GM21825 (cell line): ENCODE data around the gene SENP1.
A peak's percentile ranks its signal among the peaks of the same experiment; 100 is the strongest.
"Not testable (repeated sequence)": the region's sequence is repeated elsewhere in the genome, so short reads cannot be mapped to it uniquely, and the experiment has no call there.

Experiments used
- ATAC-seq: cut with Tn5 transposase; IDR thresholded peaks from one replicate; pipeline ENCODE4 v1.9.1; 2021; ENCODE audit warnings: mild to moderate bottlenecking, moderate library complexity; ENCODE audit not compliant: unreplicated experiment

SENP1 gene

DNA sequence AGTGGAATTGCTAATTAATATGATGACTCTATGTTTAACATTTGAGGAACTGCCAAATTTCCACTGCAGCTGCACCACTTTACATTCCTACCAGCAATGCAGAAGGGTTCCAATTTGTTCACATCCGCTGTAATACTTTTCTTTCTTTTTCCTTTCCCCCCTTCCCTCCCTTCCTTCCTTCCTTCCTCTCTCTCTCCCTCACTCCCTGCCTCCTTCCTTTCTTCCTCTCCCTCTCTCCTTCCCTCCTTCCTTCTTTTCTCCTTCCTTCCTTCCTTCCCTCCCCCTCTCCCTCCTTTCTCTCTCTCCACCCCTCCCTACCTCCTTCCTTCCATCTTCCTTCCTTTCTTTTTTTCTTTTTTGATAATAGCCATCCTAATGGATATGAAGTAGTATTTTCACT, 10.1 kb upstream of the SENP1 start:
- ATAC-seq: no peak

DNA sequence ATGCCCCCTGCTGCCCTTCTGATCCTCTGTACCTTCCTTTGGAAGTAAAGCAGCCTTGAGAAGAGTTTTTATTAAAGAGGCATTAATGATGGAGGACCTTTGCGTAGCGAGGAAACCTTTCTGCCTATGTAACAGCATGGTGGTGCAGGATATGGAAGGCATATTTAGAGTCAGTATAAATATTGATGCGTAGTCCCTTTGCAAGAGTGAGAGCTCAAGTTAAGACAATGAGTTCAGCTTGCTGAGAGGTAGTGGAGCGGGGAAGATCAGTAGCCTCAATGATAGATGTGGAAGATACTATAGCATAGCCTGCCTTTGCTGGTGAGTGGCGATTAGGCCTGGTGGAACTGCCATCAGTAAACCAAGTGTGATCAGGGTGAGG, 5.4 kb upstream of the SENP1 start:
- ATAC-seq: not testable (repeated sequence)

DNA sequence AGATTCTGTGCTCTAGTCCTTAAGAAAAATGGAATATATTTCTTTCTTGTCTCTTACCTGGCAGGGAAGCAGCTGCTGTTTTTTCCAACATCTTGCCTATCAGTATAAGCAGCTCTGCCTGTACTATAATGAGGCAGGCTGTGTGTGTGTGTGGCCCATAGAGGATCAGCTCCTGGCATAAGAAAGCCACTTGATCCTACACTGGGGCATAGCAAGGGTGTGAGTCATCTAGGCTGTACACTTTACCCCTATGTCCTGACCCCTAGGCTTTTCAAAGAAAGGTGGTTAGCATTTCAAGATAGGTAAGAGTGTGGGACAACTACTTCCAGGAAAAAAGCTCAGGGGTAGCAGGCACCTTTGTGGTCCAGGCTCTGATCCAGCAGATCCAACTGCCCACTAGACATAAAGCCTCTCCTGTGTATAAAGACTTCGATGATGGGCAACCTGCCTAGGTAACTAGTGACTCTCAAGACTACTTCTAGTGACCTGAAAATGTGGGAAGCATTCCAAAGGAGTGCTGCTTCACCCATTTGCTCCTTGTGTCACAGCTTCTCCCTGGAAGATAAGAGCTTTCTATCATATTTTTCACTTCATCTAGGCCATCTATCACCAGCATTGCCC, 4.9 kb upstream of the SENP1 start:
- no peak for ATAC-seq

DNA sequence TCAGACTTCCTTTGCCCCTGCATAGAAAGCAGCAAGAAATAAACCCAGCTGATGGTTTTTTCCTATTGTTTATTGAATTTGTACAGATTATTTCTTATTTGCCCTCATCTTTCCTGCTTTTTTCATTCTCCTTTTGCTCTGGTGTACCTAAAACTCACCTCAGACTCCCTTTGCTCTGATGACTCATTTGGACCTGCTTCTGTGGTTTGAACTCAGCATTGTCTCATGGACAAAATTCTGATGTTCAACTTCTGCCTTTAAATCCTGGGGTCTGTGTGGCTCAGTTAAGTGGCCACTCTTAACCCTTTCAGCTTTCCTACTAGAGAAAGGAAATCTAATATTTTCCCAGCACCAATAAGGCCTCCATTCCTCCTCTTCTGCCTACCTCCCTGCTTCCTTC, 3.5 kb upstream of the SENP1 start:
- ATAC-seq: no peak

DNA sequence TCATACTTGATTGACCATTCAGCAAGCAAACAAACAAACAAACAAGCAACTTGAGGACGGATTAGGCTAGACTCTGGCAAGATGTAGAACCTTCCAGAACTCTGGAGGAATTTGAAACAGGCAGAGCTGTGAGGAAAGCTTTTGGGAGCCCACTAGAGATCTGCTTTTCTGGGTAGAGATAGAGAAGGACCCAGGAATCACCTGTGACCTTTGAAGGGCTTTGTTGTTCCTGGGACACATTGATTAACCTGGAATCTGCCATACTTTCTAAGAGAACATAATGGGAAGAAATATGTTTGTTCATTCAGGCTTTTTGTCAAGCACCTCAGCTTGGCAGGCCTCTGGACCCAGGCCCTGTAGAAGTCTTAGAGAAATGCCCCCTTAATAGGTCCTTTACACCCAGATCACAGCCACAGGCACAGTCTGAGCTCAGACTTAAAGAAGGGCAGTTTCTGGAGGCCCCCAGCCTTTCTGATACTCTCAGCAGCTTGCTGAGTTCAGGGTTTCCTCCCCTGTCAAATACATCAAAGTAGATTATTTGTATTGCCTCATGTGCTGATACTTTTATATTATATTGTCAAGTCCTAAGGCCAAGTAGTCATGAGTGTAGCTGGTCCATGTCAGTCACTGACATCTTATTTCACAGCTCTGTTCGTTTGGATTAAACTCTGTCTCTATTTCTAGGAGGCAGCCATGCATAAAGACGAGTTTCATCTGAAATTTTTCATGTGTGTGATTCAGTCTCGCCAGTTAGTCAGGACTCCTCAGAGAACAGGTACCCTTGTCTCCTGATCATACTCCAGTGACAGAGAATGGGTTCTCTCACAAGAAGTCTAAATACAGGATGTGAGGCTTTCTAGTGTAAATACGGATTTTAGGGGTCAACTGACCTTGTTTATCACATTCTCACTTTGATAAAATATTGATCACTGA, 1.1 kb upstream of the SENP1 start:
- no peak for ATAC-seq

DNA sequence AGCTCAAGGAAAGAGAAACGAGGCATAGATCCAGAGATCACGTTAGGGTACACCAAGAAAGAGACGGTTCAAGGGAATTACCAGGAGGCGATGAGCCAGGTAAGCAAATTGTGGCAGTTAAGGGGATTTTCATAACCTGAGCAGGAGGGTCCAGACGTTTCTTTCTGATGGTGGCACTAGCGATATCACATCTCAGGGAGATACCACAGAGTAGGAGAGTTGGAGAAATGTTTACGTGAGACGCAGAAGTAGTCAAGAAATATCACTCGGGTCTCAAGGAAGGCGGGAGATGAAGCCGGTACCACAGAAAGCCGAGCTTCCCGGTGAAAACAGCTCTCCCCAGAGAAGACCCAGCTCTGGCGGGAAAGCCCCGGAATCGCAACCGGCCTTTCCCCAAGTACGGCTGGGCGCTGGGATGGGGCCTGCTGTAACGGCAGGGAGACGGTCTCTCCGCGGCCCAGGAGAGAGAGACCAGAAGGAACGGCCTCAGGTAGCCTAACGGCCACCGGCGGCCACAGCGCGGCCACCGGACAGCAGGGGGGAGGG, 485 bp downstream of the SENP1 start:
- peak; percentile 28 for ATAC-seq

DNA sequence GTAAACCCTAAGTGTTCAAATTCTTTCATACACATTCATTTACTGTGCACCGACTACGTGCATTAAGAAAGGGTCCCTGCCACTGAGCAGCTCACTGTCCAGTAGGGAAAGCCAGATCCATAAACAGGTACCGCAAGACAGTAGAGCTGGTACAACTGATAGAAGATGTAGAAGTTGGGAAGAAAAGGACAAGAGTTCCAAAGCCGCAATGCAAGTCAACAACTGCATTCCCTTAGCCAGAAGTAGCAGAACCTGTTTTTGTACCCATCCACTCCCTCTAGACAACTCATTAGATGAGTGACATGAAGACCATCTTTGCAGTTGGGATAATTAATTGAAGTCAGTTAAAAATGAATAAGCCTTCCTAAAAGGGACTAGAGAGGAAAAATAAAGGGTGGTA, 1.3 kb downstream of the SENP1 start:
- no peak for ATAC-seq

DNA sequence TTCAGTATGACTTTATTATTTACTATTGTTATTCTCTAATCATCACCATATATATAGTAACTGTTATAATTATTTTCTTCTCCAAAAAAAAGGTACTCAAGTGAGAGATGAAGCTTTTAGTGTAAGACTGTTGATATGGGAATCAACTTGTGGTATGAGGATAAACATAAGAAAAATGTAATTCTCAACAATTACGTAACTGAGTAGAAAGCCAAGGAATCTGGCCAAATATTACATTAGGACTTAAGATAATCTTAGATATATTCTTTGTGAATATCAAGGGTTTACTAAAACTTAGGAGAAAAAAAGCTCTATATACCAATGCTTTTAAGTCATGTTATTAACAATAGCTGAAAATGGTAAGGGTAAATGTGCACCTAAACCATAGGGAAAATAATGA, 13.3 kb downstream of the SENP1 start:
- no peak for ATAC-seq

DNA sequence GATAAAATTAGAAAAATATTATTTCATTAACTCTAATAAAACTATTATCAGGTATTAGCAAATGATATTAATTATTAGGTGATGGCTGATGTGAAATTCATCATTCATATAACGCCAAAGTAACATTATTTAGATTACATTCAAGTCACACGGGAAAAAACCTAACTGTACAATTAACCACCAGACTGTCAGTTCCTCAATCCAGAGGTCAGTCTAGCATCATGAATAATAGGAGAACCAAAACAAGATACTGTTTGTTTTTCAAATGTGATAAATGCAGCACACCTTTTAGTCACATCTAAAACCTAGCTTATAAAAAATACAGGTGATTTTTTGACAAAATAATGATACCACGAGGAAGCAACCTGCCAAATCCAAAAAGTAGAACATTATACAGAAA, 19.6 kb downstream of the SENP1 start:
- no peak for ATAC-seq

DNA sequence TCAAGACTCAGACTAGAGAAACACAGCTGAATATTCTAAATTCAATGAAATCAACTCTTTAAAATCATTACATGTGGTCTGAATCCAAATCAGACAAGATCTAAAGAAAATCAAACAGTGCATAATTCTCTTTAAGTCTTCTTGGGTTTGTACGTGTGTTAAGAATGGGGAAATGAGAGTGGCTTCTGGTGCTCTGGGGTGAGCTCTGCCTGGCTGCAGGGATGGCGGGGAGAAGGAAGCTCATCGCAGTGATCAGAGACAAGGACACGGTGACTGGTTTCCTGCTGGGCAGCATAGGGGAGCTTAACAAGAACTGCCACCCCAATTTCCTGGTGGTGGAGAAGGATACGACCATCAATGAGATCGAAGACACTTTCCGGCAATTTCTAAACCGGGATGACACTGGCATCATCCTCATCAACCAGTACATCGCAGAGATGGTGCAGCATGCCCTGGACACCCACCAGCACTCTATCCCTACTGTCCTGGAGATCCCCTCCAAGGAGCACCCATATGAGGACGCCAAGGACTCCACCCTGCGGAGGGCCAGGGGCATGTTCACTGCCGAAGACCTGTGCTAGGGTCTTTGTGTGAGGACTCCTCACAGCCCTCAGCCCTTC, 20.9 kb downstream of the SENP1 start:
- ATAC-seq: no peak

DNA sequence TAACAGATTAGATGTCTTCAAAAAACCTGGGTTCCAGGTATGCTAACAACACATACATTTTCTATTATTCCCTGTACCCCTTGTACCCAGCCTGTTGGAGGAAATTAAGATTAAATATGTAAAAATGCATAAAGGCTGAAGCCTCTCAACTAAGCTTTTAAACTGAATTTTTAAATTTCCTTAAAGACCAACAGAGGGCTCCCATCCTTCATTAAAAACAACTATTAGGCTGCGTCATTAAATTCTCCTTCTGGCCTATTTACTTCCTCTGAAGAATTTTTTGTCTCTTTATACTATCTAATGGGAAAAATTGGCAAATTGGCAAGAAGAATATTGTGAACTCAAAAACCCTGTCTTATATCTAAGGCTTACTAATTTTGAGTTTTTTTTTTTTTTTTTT, 21.8 kb downstream of the SENP1 start:
- ATAC-seq: no peak

DNA sequence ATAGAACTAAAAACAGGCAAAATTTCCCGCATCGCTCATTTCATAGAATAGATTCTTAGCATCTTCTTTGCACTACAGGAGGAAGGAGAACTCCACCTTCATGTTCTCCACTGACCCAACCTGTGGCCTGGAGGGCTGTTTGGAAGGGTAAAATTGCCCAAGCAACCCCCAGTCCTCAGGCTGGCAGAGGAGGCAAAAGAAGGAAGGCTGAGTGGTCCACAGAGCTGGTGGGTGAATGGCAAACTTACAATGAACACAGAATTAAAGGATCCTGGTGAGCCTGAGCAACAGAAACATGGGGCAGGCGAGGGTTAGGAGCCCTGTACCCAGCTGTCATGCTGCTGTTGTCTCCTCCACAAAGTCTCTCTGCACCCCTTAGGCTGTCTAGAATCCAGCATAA, 25.1 kb downstream of the SENP1 start:
- no peak for ATAC-seq

DNA sequence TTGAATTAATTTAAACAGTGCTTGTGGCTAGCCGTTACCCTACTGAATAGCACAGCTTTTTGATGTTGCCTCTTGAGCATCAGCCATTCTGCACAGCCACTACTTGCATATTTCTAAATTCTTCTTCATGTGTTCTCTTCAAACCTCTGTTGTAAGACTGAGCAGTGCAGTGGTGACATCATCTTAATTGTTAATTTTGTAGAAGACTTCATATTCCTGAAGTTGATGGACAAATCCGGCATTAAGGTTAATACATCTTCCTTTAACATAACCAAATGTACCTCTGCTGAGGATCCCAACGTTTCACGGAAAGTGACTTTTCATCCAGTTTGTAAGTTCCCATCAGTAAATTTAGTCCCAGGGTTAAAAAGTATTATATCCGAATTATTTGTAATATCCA, 25.6 kb downstream of the SENP1 start:
- no peak for ATAC-seq

DNA sequence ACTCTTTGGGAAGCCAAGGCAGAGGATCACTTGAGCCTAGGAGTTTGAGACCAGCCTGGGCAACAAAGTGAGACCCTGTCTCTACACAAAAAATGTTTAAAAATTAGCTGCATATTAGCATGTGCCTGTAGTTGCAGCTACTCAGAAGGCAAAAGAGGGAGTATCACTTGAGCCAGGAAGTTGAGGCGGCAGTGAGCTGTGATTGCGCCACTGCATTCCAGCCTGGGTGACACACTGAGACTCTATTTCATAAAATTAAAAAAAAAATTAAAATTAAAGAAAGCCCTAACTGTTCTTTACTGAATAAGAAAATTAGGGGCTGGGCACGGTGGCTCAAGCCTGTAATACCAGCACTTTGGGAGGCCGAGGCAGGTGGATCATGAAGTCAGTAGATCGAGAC, 27.0 kb downstream of the SENP1 start:
- ATAC-seq: no peak

DNA sequence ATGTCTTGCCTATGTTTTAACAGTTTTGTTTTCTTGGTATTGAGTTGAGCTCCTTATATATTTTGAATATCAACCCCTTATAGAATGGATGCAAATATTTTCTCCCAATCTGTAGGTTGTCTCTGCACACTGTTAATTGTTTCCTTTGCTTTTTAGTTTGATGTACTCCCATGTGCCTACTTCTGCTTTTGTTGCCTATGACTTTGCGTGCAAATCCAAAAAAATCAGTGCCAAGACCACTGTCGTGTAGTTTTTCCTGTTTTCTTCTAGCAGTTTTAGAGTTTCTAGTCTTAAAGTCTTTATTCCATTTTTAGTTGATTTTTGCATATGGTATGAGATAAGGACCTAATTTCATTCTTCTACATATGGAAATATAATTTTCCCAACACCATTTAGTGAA, 28.8 kb downstream of the SENP1 start:
- no peak for ATAC-seq

DNA sequence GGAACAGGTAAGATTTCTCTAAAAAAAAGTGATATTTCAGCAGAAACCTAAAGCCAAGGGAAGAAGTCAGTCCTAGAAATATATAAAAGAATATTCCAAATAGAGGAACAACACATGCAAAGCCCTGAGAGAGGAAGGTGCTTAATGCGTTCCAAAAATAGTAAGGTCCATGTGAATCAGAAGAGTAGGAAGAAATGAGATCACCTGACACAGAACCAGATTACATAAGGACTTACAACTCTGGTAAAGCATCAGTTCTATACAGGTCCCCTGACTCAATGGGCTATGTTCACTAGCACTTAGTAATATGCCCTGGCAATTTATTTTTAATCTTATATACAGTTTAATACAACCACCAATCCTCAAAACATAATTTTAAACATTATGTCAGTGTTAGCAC, 30.0 kb downstream of the SENP1 start:
- no peak for ATAC-seq

DNA sequence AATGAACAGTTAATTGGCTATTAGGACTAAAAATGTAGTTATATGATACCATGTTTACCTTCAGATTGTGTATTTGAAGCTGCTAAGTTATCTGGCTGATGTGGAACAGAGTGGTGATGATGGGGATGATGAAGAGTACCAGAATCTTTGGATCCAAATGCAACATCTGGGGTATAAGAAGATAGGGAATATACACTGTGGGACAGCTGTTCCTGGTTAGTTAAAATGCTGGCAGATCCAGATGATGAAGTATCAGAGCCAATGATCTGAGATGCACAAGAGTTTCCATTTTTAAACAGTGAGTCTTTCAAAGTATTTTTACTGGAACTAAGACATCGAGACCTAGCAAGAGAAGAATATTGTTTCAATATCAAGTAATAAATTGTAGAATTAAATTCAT, 31.6 kb downstream of the SENP1 start:
- no peak for ATAC-seq

DNA sequence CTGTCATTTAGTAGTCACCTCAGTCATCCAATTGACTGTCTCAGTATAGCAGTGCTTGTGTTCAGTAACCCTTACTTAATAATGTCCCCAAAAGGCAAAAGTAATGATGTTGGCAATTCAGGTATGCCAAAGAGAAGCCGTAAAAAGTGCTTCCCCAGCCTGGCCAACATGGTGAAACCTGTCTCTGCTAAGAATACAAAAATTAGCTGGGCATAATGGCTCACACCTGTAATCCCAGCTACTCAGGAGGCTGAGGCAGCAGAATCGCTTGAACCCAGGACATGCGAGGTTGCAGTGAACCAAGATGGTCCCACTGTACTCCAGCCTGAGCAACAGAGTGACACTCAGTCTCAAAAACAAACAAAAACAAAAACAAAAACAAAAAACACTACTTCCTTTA, 33.6 kb downstream of the SENP1 start:
- ATAC-seq: no peak

DNA sequence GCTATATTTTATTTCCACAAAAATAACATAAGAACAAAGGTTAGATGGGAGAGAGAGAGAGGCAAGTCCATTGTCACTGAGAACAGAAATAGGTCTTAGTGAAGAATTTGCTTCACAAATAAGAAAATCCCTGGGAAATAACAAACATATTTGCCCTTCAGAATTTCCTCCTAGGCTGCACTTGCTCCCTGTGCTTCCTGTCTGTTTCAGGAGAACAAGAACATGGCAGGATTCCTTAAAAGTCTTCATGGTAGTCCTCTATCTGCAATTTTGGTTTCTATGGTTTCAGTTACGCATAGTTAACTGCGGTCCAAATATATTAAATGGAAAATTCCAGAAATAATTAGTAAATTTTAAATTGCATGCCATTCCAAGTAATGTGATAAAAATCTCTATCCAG, 34.1 kb downstream of the SENP1 start:
- no peak for ATAC-seq

DNA sequence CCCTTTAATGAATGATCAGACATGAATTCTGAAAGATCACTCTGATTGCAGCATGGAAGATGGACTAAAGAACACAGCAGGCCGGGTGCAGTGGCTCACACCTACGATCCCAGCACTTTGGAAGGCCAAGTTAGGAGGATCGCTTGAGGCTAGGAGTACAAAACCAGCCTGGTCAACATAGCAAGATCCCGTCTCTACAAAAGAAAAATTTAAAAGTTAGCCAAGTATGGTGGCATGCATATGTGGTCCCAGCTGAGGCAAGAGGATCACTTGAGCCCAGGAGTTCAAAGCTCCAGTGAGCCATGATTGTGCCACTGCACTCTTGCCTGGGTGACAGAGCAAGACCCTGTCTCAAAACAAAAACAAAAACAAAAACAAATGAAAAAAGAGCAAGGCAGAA, 35.1 kb downstream of the SENP1 start:
- no peak for ATAC-seq

DNA sequence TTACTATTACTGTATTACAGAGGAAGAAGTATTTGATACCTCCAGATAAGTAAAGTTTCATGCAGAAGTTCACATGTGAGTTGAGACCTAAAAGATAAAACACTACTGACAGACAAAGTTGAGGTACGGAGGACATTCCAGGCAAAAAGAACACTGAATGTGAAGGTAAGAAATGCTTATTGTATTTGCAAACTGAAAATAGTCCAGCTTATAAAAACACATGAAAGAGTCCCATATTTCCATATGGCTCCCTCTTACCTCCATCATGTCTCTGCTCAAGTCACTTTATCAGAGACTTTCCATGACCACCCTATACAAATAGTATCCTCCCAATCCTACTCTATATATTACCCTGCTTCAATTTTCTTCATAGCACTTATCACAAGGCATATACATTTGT, 35.8 kb downstream of the SENP1 start:
- ATAC-seq: no peak

DNA sequence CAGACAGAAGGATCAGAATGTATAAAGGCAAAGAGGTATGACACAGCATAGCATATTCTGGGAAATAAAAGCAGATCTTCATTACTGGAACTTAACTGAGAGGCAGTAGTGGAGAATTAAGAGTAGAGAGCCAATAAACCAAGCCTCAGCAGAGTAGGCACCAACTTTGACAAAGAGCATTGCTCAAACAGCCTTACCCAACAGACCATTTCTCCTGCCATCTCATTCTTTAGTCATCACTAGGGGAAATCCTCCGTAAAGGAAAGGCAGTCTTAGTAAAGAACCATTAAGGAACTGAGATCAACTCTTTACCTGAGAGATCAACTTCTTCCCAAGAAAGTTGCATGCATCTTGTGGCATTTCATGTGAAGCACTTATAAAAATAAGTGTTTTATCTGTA, 36.6 kb downstream of the SENP1 start:
- no peak for ATAC-seq
